IMR-90 (cell line): ENCODE measurements around the gene FAXC.

ENCODE experiments used
- CTCF ChIP-seq: conservative IDR thresholded peaks from 2 replicates; pipeline ENCODE4 v1.5.1; 2012; ENCODE audit warnings: mild to moderate bottlenecking, low read depth, low read length, improper control_type of control experiment
- POLR2A ChIP-seq: IDR thresholded peaks from 2 replicates; pipeline ENCODE4 v1.6.1; 2012; ENCODE audit warnings: mild to moderate bottlenecking, low read depth, low read length
- RAD21 ChIP-seq: IDR thresholded peaks from 2 replicates; pipeline ENCODE4 v1.6.1; 2012; ENCODE audit warnings: low read length, improper control_type of control experiment
- RFX5 ChIP-seq: IDR thresholded peaks from 2 replicates; pipeline ENCODE4 v1.8.0; 2012; ENCODE audit warnings: low read depth, mild to moderate bottlenecking, low read length, moderate library complexity

- no peak for TF ChIP-seq POLR2A
- TF ChIP-seq CTCF, result no peak
- no peak for TF ChIP-seq RAD21
- no peak for TF ChIP-seq RFX5
These were observed 43.1 kb downstream of the FAXC start for GRCh38 chr6:99306341-99306740.
